GM10266 (cell line): ENCODE measurements around the gene TIMM8B.

Source experiments
- DNase-seq: peaks from one replicate; pipeline ENCODE4 v3.0.0; 2012; ENCODE audit errors: extremely low spot score
- CTCF ChIP-seq: IDR thresholded peaks from 2 replicates; pipeline ENCODE4 v1.5.1; 2012; ENCODE audit warnings: mild to moderate bottlenecking, low read depth; ENCODE audit not compliant: control insufficient read depth, insufficient read depth; ENCODE audit errors: missing control alignments

Gene TIMM8B

GRCh38 chr11:112044961-112045360 is 41.6 kb downstream of the TIMM8B start:
- no peak for TF ChIP-seq CTCF
- no peak for DNase-seq

- TF ChIP-seq CTCF, result no peak
- no peak for DNase-seq
Observed at GRCh38 chr11:112042961-112043304, 43.6 kb downstream of the TIMM8B start.

- DNase-seq, result no peak
- no peak for TF ChIP-seq CTCF
Observed at GRCh38 chr11:112042161-112042960, 44.2 kb downstream of the TIMM8B start.

- no peak for TF ChIP-seq CTCF
- no peak for DNase-seq
Observed at GRCh38 chr11:112037527-112037926, 49.0 kb downstream of the TIMM8B start.
